HG03342 (cell line): ENCODE measurements around the gene PDE12.

Experiments
- ATAC-seq: cut with Tn5 transposase; IDR thresholded peaks from one replicate; pipeline ENCODE4 v1.9.1; 2021; ENCODE audit warnings: mild to moderate bottlenecking, moderate library complexity; ENCODE audit not compliant: unreplicated experiment

The PDE12 gene, protein sequence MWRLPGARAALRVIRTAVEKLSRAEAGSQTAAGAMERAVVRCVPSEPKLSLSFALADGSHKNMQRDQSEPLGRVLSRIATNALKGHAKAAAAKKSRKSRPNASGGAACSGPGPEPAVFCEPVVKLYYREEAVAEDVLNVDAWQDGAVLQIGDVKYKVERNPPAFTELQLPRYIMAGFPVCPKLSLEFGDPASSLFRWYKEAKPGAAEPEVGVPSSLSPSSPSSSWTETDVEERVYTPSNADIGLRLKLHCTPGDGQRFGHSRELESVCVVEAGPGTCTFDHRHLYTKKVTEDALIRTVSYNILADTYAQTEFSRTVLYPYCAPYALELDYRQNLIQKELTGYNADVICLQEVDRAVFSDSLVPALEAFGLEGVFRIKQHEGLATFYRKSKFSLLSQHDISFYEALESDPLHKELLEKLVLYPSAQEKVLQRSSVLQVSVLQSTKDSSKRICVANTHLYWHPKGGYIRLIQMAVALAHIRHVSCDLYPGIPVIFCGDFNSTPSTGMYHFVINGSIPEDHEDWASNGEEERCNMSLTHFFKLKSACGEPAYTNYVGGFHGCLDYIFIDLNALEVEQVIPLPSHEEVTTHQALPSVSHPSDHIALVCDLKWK

DNA sequence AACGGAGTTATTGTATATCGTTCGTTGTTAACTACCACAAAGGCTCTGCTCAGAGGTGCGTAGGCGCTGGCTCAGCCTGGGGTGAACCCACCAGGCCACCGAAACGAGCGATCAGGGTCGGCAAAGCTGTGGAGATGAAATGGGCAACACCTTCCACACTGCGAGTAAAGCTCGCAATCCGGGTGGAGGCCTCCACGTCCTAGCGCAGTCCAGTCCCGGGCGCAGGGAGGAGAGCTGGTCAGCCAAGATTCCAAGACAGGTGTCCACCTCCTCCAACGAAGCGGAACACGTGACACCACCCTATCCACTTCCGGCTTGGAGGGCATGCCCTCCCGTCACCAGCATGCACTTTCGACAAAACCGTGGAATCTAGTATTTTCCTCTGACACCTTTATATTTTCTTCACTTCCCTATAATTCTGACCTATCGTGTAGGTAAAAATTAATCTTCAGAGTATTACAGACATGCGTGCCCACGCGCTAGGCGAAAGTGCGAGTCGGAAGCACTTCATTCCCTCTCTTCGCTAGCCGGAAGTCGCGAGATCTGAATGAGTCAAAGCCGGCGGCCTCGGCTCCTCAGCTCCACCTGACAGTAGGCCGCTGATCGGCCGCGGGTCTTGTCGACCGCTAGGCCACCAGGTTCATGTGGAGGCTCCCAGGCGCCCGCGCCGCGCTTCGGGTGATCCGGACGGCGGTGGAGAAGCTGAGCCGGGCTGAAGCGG is at the start of gene PDE12:
Gene PDE12 (plus strand): TSS at position 537 of the 721 bp plus-strand sequence. CDS start 106 bp downstream, at position 643.
- ATAC-seq, result peak; percentile 79

DNA sequence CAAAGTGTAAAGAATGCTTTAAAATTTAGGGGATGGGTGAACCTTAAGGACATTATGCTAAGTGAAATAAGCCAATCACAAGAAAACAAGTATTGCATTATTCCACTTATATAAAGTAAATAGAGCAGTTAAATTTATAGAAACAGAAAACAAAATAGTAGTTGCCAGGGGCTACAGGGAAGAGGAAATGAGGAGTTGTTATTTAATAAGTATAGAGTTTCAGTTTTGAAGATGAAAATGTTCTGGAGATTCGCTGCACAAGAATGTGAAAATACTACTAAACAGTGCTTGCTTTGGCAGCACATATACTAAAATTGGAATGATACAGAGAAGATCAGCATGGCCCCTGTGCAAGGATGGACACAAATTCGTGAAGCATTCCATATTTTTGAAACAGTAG is 43.9 kb upstream of the PDE12 start:
- ATAC-seq, result no peak

DNA sequence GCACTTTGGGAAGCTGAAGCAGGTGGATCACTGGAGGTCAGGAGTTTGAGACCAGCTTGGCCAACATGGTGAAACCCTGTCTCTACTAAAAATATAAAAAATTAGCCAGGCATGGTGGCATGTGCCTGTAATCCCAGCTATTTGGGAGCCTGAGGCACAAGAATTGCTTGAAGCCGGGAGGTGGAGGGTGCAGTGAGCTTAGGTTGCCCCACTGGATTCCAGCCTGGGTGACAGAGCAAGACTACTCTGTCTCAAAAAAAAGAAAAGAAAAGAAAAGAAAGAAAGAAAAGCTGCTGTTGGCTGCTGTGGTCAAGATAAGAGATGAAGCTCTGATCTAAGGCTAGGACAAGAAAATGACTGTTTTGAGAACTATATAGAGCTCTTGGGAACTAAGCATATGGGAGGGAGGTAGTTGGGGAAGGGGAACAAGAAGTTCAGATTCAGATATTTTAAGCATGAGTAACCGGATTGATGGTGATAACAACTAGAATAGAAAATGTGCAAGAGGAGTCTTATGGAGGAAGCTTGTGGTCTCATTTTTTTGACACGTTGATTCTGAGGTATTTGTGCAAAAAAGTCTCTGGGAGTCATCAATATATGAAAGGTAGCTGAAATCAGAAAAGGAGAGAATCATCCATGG is 37.7 kb upstream of the PDE12 start:
- ATAC-seq, result no peak

DNA sequence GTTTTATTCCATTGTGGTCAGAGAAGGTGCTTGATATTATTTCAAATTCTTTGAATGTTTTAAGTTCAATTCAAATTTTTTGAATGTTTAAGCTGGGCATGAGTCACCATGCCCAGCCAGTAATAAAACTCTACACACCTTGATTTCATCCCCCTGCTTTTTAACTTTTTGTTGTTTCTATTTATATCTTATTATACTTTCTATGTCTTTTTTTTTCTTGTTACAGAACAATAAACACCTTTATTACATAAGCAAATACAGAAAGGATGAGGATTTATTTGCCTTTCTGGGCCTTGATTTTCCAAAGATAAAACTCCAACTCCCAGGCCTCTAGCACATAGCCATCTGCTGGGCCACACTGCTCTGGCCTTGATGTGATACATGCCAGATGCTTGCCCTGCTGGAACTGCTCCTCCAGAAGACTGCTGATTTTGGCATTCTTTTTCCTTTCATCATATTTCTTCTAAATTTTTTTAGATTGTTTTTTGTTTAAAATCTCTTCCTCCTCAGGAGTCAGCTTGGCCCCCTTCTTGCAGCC is 25.9 kb upstream of the PDE12 start:
- ATAC-seq, result no peak

DNA sequence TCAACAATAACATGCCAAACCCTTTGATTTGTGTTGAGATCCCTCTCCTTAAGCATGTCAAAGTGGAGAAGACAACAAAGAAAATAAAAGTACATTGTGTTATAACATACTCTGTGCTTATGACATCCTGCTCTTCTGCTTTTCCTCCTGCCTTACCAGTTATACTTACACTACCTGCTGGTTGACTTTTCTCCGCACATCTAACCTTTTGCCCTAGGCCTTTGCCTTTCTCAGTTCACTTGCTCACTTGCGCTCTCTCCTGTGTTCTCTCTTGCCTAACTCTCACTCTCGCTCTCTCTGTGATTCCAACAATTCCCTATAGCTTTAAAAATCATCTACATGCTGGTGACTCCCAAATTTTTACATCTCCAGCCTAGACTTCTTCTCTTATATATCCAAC is 17.6 kb upstream of the PDE12 start:
- ATAC-seq, result no peak

DNA sequence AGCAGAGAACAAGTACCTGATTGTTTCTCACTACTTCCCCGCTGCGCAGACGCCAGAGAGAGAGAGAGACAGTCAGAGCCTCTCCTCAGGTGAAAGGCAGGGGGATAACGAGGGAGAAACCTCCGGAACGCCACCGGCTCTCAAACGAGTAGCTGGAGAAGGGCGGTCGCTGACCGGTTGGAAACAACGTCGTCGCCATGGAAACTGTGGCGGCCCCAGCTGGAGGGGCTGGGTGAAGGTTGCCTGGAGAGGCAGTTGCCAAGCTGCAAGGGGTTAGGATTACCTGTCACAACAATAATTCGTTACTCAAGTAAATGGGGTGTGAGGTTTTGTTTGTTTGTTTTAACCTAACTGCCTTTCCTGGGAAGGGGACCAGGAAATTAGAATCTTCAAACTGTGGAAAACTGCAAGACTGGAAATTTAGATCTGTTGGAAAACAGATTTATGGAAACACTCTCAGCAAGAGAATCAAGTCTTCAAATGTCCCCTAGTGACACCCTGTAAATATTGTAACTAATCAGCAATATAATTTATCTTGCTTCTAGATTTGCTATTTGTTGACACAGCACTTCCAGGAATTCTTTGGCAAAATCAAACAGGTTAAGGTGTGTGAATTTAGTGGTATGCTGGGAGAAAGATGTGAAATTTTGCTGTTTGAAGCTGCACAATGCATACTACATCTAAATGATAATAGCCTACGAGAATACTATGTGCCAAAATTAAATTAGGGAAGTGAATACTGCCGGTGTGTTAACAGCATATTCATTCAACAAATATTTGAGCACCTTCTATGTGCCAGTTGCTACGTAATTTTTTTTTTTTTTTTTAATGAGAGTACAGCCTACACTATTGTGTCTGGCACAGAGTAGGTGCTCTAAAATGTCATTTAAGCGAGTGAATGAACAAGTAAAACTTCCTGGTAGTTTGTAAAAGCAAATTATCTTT is 11.6 kb upstream of the PDE12 start, which contains the start of gene DNAH12:
Gene DNAH12 (minus strand): TSS at position 164 of the 945 bp plus-strand sequence. CDS start 1,474 bp downstream, outside the sequence.
- ATAC-seq, result peak; percentile 70

DNA sequence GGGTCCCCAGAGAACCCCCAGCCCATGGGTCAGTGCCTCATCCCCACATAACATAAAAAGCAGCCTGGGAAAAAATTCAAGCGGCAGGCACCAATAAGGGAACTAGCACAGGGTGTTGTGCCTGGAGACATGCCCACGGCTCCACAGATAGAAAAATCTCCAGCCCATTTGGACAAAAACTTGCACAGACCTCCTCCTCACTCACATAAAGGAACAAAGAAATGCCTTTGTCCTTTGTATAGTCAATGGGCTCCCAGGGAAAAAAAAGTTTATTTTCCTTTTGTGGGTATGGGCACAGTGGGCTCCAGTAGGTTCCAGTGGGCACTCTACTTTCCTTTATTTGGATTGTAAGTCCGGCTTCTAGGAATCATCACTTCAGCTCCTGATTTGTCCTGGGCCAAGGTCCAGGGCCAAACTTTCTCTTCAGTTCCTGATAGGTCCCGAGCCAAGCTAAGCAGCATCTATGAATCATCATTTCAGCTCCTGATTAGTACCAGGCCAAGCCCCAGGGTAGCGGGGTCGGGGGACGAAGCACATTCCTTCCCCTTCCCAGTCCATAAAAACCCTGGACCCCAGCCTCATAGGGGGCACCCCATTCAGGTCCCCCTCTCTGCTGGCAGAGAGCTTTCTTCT is 10.3 kb upstream of the PDE12 start:
- ATAC-seq, result no peak

DNA sequence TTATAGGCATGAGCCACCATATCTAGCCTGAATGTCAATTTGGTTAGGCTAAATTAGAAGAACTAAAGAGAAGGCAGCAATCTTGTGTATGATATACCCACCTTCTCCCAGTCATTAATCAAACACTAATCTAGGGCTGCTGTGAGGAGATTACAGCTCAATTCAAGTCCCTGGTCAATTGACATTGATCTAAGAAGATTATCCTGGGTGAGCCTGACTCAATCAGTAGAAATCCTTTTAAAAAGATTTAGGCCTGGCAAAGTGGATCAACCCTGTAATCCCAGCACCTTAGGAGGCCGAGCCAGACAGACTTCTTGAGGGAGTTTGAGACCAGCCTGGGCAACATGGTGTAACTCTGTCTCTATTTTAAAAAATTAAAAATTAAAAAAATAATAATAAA is 9.5 kb upstream of the PDE12 start:
- ATAC-seq, result no peak

DNA sequence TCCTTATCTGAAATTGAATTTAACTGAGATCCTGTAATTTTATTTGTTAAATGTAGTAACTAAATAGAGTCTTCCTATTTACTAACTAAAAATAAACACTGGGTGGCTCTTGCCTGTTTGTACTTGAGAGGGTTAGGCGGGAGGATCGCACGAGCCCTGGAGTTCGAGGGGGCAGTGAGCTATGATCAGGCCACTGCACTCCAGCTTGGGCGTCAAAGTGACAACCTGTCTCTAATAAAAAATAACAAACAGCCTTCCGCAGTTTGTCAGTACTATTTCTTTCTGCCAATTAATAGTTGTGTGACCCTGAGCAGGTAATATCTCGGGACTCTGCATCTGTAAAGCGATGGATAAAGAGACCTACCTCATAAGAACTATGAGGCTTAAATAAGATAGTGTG is 768 bp upstream of the PDE12 start:
- no peak for ATAC-seq

DNA sequence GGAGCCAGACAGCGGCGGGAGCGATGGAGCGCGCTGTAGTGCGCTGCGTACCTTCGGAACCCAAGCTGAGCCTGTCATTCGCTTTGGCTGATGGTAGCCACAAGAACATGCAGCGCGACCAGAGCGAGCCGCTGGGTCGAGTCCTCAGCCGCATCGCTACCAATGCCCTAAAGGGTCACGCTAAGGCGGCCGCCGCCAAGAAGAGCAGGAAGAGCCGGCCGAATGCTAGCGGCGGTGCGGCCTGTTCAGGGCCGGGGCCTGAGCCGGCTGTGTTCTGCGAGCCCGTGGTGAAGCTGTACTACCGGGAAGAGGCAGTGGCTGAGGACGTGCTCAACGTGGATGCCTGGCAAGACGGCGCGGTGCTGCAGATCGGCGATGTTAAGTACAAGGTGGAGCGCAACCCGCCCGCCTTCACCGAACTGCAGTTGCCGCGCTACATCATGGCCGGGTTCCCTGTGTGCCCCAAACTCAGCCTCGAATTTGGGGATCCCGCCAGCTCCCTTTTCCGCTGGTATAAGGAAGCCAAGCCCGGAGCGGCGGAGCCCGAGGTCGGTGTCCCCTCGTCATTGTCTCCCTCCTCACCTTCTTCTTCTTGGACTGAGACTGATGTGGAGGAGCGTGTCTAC is 498 bp downstream of the PDE12 start:
- ATAC-seq, result peak; percentile 27

DNA sequence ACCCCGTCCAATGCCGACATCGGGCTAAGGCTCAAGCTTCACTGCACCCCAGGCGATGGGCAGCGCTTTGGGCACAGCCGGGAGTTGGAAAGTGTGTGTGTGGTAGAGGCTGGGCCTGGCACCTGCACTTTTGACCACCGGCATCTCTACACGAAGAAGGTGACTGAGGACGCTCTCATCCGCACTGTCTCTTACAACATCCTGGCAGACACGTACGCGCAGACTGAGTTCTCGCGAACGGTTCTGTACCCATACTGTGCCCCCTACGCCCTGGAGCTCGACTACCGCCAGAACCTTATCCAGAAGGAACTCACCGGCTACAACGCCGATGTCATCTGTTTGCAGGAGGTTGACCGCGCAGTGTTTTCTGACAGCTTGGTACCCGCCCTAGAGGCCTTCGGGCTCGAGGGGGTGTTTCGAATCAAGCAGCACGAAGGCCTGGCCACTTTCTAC is 1.0 kb downstream of the PDE12 start:
- ATAC-seq, result no peak

DNA sequence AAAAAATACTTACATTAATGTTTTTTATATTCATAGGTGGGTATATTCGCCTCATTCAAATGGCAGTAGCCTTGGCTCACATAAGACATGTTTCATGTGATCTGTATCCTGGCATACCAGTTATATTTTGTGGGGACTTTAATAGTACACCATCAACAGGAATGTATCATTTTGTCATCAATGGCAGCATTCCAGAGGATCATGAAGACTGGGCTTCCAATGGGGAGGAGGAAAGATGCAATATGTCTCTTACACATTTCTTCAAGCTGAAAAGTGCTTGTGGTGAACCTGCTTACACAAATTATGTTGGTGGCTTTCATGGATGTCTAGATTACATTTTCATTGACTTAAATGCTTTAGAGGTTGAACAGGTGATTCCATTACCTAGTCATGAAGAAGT is 3.5 kb downstream of the PDE12 start:
- ATAC-seq, result no peak

DNA sequence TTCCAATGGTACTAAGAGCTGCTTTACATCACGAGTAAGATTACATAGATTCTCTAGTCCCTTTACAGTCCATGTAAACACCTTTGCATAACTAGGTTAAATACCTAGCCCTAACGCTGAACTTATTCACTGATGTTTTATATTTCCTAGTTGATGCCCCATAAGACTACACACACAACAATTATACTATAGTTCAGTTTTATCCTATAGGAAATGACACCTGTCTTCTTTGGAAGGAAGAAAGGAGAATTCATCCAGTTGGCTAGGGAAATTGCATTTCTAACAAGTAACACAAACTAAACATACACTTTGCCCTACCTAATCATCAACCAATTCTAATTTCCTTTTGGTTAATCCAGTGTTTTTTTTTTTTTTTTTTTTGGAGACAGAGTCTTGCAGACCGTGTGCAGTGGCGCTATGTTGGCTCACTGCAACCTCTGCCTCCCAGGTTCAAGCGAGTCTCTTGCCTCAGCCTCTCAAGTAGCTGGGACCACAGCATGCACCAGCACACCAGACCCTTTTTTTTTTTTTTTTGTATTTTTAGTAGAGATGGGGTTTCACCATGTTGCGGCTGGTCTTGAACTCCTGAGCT is 13.9 kb downstream of the PDE12 start:
- no peak for ATAC-seq

DNA sequence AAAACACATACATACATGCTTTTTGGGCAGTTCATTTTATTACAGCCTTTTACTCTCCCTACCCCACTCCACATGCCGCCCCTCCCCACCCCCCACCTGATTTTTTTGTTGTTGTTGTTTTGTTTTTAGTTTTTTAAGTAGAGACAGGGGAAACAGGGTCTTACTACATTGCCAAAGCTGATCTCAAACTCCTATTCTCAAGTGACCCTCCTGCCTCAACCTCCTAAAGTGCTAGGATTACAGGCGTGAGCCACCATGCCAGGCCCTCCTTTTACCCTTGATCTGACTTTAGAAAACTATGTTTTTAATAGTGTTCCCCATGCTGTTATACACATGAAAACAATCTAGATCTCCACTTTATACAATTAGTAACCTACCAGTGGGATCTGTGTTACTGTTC is 14.8 kb downstream of the PDE12 start:
- ATAC-seq, result no peak

DNA sequence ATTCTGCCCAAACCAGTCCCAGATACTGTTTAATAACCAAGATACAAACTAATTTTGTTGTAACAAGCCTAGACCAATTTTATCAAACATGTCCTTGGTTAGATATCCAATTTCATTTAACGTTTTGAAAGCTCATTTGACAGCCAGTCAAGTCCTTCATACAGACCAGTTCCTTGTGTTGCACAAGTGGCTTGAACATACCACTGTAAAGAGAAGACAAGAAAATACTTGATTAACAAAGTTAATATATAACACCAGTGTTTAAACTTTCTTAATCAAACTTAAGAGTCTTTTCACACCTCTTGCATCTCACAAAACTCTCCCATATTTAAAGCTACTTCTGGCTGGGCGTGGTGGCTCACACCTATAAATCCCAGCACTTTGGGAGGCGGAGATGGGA is 16.0 kb downstream of the PDE12 start:
- no peak for ATAC-seq

DNA sequence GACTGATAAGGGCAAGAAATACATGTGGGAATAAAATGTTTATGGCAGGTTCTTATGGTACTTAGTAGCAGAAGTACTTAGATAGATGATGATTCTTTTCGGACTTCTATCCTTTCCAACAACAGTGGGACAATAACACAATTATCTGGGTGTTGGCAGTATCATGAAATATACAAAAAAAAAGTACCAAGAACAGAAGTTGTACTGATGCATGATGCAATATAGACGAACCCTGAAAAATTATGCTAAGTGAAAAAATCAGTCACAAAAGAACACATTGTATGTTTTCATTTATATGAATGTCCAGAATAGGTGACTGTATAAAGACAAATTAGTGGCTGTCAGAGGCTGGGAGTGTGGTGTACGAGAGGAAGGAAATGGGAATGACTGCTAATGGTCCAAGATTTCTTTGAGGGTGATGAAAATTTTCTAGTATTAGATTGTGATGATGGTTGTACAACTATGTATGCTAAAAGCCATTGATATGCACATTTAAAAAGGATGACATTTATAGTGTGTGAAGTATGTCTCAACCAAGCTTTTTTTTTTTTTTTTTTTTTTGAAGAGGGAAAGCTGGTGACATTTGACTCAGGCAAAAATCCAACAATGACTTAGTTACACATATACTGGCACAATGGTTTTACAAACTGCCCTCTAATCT is 20.0 kb downstream of the PDE12 start:
- ATAC-seq, result no peak

DNA sequence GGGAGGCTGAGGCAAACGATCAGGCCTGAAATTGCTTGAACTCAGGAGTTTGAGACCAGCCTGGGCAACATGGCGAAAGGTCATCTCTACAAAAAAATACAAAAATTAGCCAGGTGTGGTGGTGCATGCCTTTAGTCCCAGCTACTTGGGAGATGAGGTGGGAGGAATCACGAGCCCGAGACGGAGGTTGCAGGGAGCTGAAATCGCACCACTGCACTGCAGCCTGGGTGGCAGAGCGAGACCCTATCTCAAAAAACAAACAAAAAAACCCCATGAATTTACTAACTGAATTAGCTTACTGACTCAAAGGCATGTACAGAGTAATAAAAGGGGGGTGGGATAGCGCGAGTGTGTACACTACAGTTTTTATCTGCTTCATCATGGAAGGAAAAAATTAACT is 21.7 kb downstream of the PDE12 start:
- ATAC-seq, result no peak
